GM18867 (cell line): Measurements from ENCODE around the gene SOX9.

Source experiments
- ATAC-seq: cut with Tn5 transposase; IDR thresholded peaks from one replicate; pipeline ENCODE4 v1.9.1; 2021; ENCODE audit warnings: mild to moderate bottlenecking, moderate library complexity; ENCODE audit not compliant: unreplicated experiment

Gene SOX9

DNA sequence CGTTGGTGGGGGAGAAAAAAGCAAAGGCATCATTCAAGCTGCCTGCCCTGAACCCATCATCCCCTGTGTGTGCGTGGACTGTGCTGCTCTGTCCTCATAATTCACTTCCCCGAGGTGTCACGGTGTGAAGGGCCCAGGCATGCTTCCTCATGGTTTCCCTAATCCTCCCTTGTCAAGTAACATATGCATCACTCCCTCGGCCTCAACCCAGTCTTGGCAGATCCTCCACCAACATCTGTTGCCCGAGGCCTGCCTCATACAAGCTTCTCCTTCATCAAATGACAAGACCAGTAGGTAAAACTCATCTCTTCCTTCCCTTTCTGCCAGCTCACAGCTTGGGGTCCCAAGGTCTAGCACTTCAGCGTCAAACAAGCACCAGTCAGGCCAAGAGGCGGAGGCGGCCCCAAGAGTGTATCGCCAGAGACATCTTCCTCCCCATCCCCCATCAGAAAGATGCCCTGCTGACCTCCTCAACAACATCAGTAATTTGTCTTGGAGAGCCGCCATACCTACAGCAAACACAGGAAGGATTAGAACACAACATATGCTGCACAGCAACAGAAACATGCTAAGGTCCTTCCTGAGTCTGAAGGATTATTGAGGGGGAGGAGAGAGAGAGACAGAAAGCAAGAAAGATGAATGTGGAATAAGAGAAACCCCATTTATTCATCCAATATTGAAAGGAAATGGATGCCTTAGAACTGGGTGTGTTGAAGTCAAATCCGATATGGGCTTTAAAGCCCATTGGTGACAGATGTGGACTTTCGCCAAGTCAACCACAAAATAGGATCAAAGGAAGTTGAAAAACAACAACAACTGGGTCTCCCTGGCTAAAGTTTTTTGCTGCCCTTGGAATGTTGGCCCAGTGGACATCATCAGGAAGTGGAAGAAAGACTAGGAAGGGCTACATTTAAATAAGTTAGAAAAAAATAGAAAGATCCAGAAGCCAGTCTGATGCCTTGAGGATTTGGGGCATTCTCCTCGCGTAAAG is 38.4 kb downstream of the SOX9 start:
- no peak for ATAC-seq

- ATAC-seq = no peak
Observed at GRCh38 chr17:72162569-72162968, 41.7 kb downstream of the SOX9 start.

DNA sequence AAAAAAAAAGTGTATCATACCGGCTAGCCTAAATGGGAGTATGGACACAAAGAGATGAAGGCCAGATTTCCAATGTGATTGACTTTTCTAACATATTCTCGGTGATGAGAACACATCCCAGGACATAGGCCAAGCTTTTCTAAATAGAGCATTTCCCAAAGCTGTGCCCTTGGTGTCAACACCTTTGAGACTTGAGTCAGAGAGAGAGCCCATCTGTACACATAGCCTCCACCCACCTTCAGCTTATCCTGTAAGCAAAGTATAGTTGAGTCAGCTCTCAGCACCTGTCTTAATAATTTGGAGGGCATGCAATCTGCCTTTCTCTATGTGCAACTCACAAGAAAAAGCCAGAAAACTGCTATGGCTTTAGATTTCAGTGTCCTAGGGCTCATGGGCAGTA is 42.7 kb downstream of the SOX9 start:
- no peak for ATAC-seq

GRCh38 chr17:72164158-72164739 is 43.4 kb downstream of the SOX9 start:
- ATAC-seq = no peak

- no peak for ATAC-seq
Observed at GRCh38 chr17:72165192-72165866, 44.5 kb downstream of the SOX9 start.

GRCh38 chr17:72165867-72166439 is 45.1 kb downstream of the SOX9 start:
- no peak for ATAC-seq

GRCh38 chr17:72167593-72167992 is 46.8 kb downstream of the SOX9 start:
- ATAC-seq = no peak

DNA sequence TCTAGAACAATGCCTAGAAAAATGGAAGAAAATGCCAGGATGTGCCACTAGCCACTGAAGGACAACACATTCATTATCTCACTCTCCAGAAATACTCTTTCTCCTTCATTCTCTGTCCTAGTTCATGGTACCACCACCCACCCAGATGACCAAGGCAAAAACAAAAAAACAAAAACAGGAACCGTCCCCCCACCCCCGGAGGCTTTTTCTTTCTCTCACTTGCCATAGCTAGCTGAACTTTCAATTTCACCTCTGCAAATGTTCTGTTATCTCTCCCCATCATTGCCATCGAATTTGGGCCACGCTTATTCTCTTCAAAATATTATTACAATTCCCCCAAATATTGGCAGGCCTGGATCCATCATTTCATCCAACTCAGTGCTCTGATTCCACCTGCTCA is 49.0 kb downstream of the SOX9 start:
- ATAC-seq = no peak

DNA sequence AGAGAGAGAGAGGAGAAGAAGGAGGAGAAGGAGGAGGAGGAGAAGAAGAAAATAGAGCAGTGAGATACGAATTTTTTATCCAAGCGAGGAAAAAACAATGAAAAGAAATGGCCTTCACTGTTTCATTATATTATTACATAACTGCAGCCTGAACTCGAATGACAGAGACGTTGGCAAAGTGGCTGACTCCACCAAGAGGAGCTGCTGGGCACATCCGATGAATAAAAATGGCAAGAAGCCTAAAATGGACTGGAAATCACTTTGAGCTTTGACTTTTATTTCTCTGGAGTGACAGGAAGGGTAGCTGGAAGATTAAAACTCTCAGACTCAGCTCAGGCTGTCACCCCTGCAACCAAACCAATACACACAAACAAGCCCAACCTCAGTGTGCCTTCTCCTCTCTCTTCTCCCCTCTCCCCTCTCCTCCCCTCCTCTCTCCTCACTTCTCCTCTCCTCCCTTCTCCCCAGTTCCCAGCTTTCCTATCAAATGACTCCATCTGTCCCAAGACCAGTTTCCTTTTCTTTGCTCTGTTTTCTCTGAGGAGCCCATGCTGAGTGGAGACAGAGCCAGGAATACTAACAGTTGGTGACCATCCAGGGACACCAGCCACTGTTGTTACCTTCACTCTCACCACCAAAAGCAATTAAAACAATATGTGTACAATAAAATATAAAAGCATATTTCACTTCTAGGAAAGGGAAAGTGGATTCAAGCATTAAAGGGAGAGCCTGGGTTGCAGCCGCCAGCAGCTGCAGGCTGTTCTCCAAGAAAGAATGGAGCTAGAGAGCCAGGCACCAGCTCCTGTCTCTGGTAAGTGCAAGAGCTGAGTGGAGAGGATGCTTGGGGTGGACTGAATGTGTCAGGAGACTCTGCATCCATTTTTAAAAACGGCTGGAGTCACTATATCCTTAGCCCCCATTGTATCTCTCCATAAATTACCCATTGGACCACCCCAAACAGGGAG is 51.2 kb downstream of the SOX9 start:
- ATAC-seq = no peak

DNA sequence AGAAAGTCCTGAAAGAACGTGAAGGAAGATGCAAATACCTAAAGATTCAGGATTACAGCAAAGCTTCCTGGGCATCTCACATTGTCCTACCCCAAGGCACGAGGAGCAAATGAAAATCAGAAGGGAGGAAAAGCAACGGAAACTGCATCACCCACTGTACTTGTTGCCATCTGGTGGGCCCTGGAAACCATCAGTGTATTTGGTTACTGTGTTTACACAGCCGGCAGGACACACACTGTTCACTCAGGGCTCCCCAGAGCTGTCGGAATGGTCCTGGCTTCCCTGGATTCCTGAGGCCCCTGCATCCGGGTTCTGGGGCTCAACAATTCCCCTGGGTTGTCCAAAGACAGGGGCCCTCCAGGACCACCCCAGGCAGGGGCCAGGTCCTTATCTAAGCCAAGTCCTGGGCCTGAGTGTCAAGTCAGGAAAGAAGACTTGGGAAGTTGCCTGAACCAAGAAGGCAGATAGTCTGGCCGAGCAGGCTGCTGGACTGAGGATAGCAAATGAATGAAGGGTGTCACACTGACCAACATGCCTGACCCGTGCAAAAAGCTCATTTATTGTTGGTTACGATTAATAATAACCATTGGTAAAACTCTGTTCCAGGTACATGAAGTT is 52.8 kb downstream of the SOX9 start:
- no peak for ATAC-seq

DNA sequence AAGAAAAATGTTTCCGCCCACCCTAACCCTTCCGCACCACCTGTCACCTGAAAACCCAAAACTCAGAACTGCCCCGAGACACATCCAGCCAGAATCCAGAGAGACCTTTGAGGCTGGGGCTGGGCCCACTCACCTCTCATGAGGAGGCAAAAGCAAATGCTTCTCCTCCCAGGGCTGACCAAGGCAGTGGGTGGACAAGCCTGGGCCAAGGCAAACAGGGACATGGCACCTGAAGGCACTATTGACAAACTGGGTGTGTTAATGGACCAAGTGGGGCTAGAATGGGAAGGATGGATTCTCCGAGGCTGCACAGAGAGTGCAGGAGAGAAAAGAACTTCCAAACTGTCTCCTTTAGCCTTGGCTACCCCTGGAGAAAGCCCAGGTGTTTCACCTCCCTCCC is 54.4 kb downstream of the SOX9 start:
- no peak for ATAC-seq
